Retinal pigment epithelial cell (primary cell): ENCODE measurements around the gene CBX4.

Experiments used
- DNase-seq: peaks from one replicate; pipeline ENCODE4 v3.0.0-alpha.2; 2010; ENCODE audit warnings: low read depth
- H3K4me3 ChIP-seq: 2 replicates; pipeline ENCODE4 v1.5.1; 2011; ENCODE audit warnings: mild to moderate bottlenecking, low read length, control low read depth, moderate library complexity
- CTCF ChIP-seq: conservative IDR thresholded peaks from 2 replicates; pipeline ENCODE4 v1.5.1; 2011; ENCODE audit warnings: low read depth, low read length, control low read depth, inconsistent platforms

Gene CBX4

GRCh38 chr17:79824893-79825579 lies 14.2 kb downstream of the CBX4 start:
- no peak overlapping the region for H3K4me3 ChIP-seq
- TF ChIP-seq CTCF, result no peak
- no peak for DNase-seq

GRCh38 chr17:79824234-79824633 lies 15.0 kb downstream of the CBX4 start:
- no peak for TF ChIP-seq CTCF
- no peak for DNase-seq
- no peak overlapping the region for H3K4me3 ChIP-seq

GRCh38 chr17:79822583-79823124 lies 16.6 kb downstream of the CBX4 start:
- H3K4me3 ChIP-seq, result no peak overlapping the region
- no peak for DNase-seq
- no peak for TF ChIP-seq CTCF

GRCh38 chr17:79821331-79822095 lies 17.7 kb downstream of the CBX4 start:
- H3K4me3 ChIP-seq, result no peak overlapping the region
- no peak for TF ChIP-seq CTCF
- no peak for DNase-seq

- no peak for TF ChIP-seq CTCF
- H3K4me3 ChIP-seq, result no peak overlapping the region
- DNase-seq, result no peak
Observed at GRCh38 chr17:79820959-79821330, 18.3 kb downstream of the CBX4 start.

- H3K4me3 ChIP-seq, result no peak overlapping the region
- DNase-seq, result no peak
- TF ChIP-seq CTCF, result no peak
Observed at GRCh38 chr17:79819534-79820276, 19.5 kb downstream of the CBX4 start.
